AG04450 (cell line): ENCODE results near the gene P2RY12. TPM values are rescaled to one million over a fixed set of nuclear protein-coding genes. Genes with fewer than 3 reads are reported as not detected.
A peak's percentile ranks its signal among the peaks of the same experiment; 100 is the strongest.

Source experiments
- CTCF ChIA-PET: fragments of 300-600, 350-600 bp; formaldehyde crosslinking; extraction: SDS; loops from one replicate; lab custom pipeline; 2022; ENCODE audit warnings: antibody characterized with exemption, inconsistent platforms; lab: Charles Lee
- POLR2A ChIA-PET: fragments of 350-600 bp; formaldehyde crosslinking; extraction: SDS; loops from one replicate; lab custom pipeline; 2021; ENCODE audit warnings: antibody characterized with exemption, inconsistent platforms; lab: Yijun Ruan, JAX
- DNase-seq: peaks from one replicate; pipeline ENCODE4 v3.0.0-alpha.2; 2011; ENCODE audit warnings: low read depth, low spot score
- H3K27ac ChIP-seq: one replicate; pipeline ENCODE4 v1.5.1; 2012; ENCODE audit warnings: low read depth, low read length, control low read depth
- H3K27me3 ChIP-seq: one replicate; pipeline ENCODE4 v1.6.0; 2012; ENCODE audit warnings: low read length; ENCODE audit not compliant: control insufficient read depth, insufficient read depth
- H3K4me3 ChIP-seq: 2 replicates; pipeline ENCODE4 v1.5.1; 2011; ENCODE audit warnings: mild to moderate bottlenecking, low read depth, low read length, control low read depth
- H3K9me3 ChIP-seq: 2 replicates; pipeline ENCODE4 v1.5.1; 2012; ENCODE audit warnings: low read length; ENCODE audit not compliant: control insufficient read depth, insufficient read depth
- polyA plus RNA-seq: library from polyadenylated mRNA; depleted of rRNA; stranded (reverse); fragments of >200 nt; gene quantifications from 2 replicates; pipeline ENCODE4 v1.2.3, GENCODE V29; 2011
- TF ChIP-seq, protein P1 (sequence below): IDR thresholded peaks from 2 replicates; pipeline ENCODE4 v1.5.1; 2011; ENCODE audit warnings: low read depth, low read length, control low read depth, inconsistent platforms

The P2RY12 gene
- polyA plus RNA-seq, 1 experiment: not detected

DNA sequence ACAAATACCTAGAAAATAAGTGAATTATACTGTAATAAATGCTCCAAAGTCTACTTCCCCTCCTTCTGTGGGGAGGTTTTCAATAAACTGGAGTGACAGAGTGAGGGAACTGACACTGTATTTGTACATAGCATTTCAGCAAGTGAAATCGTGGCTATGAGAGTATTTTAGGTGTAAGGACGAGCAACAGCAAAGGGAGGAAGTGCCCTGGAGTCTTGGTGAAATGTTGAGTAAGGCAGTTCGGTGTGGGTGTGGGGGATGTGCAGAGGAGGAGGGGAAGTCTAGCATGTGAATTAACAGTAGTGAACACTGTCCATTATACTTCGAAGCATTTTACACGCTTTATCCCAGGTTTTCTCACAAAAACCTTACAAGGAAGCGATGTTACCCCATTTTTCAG is 37.1 kb downstream of the P2RY12 start:
- no peak overlapping the region for H3K4me3 ChIP-seq
- TF ChIP-seq, protein P1, sequence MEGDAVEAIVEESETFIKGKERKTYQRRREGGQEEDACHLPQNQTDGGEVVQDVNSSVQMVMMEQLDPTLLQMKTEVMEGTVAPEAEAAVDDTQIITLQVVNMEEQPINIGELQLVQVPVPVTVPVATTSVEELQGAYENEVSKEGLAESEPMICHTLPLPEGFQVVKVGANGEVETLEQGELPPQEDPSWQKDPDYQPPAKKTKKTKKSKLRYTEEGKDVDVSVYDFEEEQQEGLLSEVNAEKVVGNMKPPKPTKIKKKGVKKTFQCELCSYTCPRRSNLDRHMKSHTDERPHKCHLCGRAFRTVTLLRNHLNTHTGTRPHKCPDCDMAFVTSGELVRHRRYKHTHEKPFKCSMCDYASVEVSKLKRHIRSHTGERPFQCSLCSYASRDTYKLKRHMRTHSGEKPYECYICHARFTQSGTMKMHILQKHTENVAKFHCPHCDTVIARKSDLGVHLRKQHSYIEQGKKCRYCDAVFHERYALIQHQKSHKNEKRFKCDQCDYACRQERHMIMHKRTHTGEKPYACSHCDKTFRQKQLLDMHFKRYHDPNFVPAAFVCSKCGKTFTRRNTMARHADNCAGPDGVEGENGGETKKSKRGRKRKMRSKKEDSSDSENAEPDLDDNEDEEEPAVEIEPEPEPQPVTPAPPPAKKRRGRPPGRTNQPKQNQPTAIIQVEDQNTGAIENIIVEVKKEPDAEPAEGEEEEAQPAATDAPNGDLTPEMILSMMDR: no peak
- CTCF ChIA-PET: interaction anchor here (1.5 kb wide), 1 partner anchor 87 kb away, joined by 3 read pairs; no protein-coding TSS in a partner anchor
- no peak for DNase-seq
- H3K9me3 ChIP-seq: no peaks in the 10 kb centered on the region
- no peaks in the 10 kb centered on the region for H3K27me3 ChIP-seq
- H3K27ac ChIP-seq: no peak overlapping the region
- POLR2A ChIA-PET: no interaction called here

DNA sequence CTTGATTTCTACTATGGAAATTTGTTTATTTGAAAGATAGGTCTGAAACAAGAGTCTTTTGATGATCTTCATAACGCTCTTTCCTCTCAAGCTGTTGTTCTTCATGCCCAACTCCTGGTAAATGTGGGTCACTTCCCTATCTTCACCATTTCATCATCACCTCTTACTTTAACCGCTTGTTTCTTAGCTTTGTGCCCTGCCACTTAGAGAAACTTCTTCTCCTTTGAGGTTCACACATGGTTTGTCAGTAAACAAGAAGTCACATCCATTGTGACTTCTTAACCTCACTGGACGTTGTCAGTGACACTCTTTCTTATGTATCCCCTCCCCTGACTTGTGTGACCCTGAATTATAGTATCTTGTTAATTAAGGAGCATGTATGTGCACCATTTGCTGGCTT is 38.3 kb downstream of the P2RY12 start:
- H3K27ac ChIP-seq: no peak overlapping the region
- H3K27me3 ChIP-seq: no peaks in the 10 kb centered on the region
- DNase-seq: no peak
- H3K4me3 ChIP-seq: no peak overlapping the region
- no peaks in the 10 kb centered on the region for H3K9me3 ChIP-seq
- CTCF ChIA-PET: interaction anchor here (0.8 to 1.9 kb wide), 4 partner anchors 14 to 123 kb away, joined by 3 to 23 read pairs (median 4); no protein-coding TSS in a partner anchor
- TF ChIP-seq, protein P1: no peak
- POLR2A ChIA-PET: interaction anchor here (0.8 kb wide), 1 partner anchor 50 kb away, joined by 3 read pairs; no protein-coding TSS in a partner anchor

DNA sequence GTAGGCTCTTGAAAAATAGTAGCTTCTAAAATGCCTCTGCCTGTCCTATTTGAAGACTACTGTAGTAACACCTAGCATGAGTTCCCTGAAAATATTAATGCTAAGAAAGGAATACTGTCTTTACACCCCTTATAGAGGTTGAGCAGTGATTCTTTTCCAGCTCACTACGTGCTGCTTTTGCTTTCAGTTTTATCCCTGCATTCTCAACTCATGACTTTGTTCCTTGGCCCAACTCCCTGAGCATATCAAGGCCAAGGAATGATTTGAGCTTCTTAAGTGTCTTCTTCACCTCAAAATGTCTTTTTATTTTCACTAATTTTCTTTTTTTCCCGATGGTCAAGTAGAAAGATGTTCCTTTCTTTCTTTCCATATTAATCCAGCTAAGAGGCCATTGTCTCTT is 38.7 kb downstream of the P2RY12 start:
- H3K4me3 ChIP-seq: no peak overlapping the region; the same call in 1 of the 2 replicates
- TF ChIP-seq, protein P1: no peak
- peak; percentile 38 for DNase-seq
- no peaks in the 10 kb centered on the region for H3K27me3 ChIP-seq
- CTCF ChIA-PET: interaction anchor here (0.8 to 1.9 kb wide), 4 partner anchors 13 to 123 kb away, joined by 3 to 23 read pairs (median 4); no protein-coding TSS in a partner anchor
- H3K9me3 ChIP-seq: no peaks in the 10 kb centered on the region
- no peak overlapping the region for H3K27ac ChIP-seq
- POLR2A ChIA-PET: interaction anchor here (0.8 kb wide), 1 partner anchor 50 kb away, joined by 3 read pairs; no protein-coding TSS in a partner anchor

DNA sequence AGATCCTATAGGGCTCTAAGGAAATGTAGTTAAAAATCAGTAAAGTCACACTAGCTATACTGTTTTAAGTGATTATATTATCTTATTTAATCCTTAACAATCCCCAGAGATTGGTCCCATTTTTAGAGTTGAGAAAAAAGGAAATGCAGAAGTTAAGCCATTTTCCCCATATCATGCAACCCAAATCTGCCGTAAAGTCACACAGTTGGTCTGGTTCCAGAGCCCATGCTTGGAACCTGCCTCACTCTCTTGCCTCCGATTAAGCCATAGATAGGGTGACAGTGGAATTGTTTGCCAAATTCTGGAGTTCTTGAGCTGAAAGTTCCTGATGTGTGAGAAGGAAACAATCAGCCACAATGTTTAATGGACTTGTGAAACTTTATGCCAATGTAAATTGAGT is 52.9 kb downstream of the P2RY12 start:
- no peaks in the 10 kb centered on the region for H3K9me3 ChIP-seq
- H3K27ac ChIP-seq: no peak overlapping the region
- ChIA-PET POLR2A (no interaction called here), CTCF (interaction anchor here (0.6 to 0.7 kb wide), 2 partner anchors 85 to 104 kb away, joined by 3 to 4 read pairs; no protein-coding TSS in a partner anchor)
- TF ChIP-seq, protein P1: no peak
- H3K27me3 ChIP-seq: no peaks in the 10 kb centered on the region
- no peak for DNase-seq
- no peak overlapping the region for H3K4me3 ChIP-seq

DNA sequence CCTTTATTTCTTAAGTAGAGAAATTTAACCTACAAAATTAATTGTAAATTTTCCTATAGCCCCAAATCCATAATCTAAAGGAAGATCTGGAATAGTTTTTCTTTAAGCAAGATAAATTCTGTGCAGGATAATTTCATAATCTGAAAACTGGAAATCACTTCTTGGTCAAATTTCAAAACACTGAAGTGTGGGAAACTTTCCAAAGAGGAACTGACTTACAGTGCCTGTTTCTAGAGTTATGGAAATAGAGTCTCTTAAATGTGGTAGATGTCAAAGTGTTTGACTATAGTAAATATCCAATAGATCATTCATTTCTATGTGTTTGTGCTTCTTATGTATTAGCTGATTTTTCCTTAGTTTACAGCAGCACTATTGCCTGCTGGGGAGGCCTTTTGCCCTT is 53.7 kb downstream of the P2RY12 start:
- ChIA-PET CTCF (no interaction called here), POLR2A (no interaction called here)
- H3K27ac ChIP-seq: no peak overlapping the region
- no peaks in the 10 kb centered on the region for H3K9me3 ChIP-seq
- no peak for DNase-seq
- TF ChIP-seq, protein P1: no peak
- H3K4me3 ChIP-seq: no peak overlapping the region
- H3K27me3 ChIP-seq: no peaks in the 10 kb centered on the region
